OCI-LY1 (cell line): ENCODE data around the gene CAPN14.

Source experiments
- H2AFZ ChIP-seq: fragments of 200-600 bp; sonication (generic), shearing (Covaris generic); 2 replicates; pipeline ENCODE4 v1.6.0; 2014; ENCODE audit warnings: antibody characterized with exemption, mild to moderate bottlenecking, low read length
- H3F3A ChIP-seq: fragments of 200-600 bp; sonication (generic), shearing (Covaris generic); 2 replicates; pipeline ENCODE4 v1.6.0; 2014; ENCODE audit warnings: mild to moderate bottlenecking, antibody characterized with exemption, low read length, moderate library complexity; ENCODE audit not compliant: insufficient read depth
- H3K27ac ChIP-seq: fragments of 200-600 bp; sonication (generic); 2 replicates; pipeline ENCODE4 v1.5.1; 2014; ENCODE audit warnings: low read length, mixed run types, mild to moderate bottlenecking, low read depth; ENCODE audit not compliant: poor library complexity, severe bottlenecking
- H3K27me3 ChIP-seq: fragments of 200-600 bp; sonication (generic); 2 replicates; pipeline ENCODE4 v1.6.0; 2014; ENCODE audit warnings: antibody characterized with exemption, mild to moderate bottlenecking, low read length, moderate library complexity; ENCODE audit not compliant: insufficient read depth
- H3K36me3 ChIP-seq: fragments of 200-600 bp; sonication (generic); 2 replicates; pipeline ENCODE4 v1.6.1; 2014; ENCODE audit warnings: mild to moderate bottlenecking, antibody characterized with exemption, low read length, moderate library complexity, mixed read lengths; ENCODE audit not compliant: insufficient read depth
- H3K4me1 ChIP-seq: fragments of 200-600 bp; sonication (generic); 2 replicates; pipeline ENCODE4 v1.5.1; 2014; ENCODE audit warnings: mild to moderate bottlenecking, low read length, moderate library complexity; ENCODE audit not compliant: insufficient read depth, severe bottlenecking
- H3K4me2 ChIP-seq: fragments of 200-600 bp; sonication (generic), shearing (Covaris generic); 2 replicates; pipeline ENCODE4 v1.6.1; 2014; ENCODE audit warnings: low read length
- H3K4me3 ChIP-seq: fragments of 200-600 bp; sonication (generic); 2 replicates; pipeline ENCODE4 v1.5.1; 2014; ENCODE audit warnings: low read length, low read depth, mild to moderate bottlenecking, mixed read lengths; ENCODE audit not compliant: poor library complexity, severe bottlenecking
- H3K79me2 ChIP-seq: fragments of 200-600 bp; shearing (Covaris generic); 2 replicates; pipeline ENCODE4 v1.6.1; 2016; ENCODE audit warnings: mixed run types, low read length, mixed read lengths; ENCODE audit not compliant: insufficient read depth
- H3K9ac ChIP-seq: fragments of 200-600 bp; sonication (generic), shearing (Covaris generic); 2 replicates; pipeline ENCODE4 v1.6.1; 2014; ENCODE audit warnings: mild to moderate bottlenecking, low read length, mixed read lengths
- H3K9me2 ChIP-seq: fragments of 200-600 bp; sonication (generic), shearing (Covaris generic); 2 replicates; pipeline ENCODE4 v1.6.1; 2014; ENCODE audit warnings: low read depth, mild to moderate bottlenecking, low read length, mixed read lengths
- H3K9me3 ChIP-seq: fragments of 200-600 bp; shearing (Covaris generic); 2 replicates; pipeline ENCODE4 v1.6.1; 2014; ENCODE audit warnings: low read length, mixed read lengths
- H4K20me1 ChIP-seq: fragments of 200-600 bp; sonication (generic), shearing (Covaris generic); 2 replicates; pipeline ENCODE4 v1.6.0; 2016; ENCODE audit warnings: mild to moderate bottlenecking, low read length; ENCODE audit not compliant: insufficient read depth
- EZH2 ChIP-seq: fragments of 200-600 bp; sonication (generic), shearing (Covaris generic); IDR thresholded peaks from 2 replicates; pipeline ENCODE4 v1.8.0; 2017; ENCODE audit warnings: borderline replicate concordance, mixed run types, mild to moderate bottlenecking, antibody characterized with exemption, low read length, moderate library complexity, mixed read lengths
- TF ChIP-seq, protein P1 (sequence below): fragments of 200-600 bp; sonication (generic), shearing (Covaris generic); IDR thresholded peaks from 2 replicates; pipeline ENCODE4 v1.5.1; 2017; ENCODE audit warnings: mild to moderate bottlenecking, antibody characterized with exemption, low read length, moderate library complexity, mixed read lengths

CAPN14 gene

DNA sequence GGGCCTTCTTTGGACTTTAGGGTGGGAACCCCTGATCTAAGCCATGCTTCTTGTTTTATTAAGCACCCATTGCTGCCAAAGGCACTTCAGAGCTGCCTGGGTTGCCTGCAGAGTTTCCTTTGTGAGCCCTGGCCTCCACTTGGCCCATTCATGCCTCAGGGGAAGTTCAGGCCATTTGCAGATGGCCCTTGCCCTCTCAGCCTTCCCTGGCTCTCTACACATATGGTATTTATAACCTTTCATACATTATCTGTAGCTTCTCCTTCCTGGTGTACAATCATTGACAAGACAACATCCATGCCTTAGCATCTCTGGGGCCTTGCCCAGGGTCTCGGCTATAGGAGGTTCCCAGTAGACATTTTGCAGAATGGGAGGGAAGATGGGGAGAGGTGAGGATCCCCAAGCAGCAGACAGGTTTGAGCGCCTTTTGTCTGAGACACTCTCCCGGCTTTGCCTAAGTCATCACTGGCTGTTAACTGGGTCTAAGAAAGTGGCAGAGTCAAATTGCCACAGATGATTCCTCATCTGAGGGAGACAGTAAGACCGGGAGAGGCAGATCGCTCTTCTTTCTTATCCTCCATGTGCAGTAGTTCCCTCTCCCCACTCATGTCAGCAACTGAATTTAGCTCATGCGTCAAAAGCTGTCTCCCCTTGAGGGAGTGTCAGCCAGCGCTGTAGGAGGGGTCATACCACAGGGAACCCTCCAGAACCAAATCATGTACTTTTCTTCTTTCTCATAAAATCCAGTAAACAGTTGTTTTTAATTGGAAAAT lies 19.3 kb upstream of the CAPN14 start:
- H3K4me3 ChIP-seq, result no peak overlapping the region
- no peak overlapping the region for H3K27ac ChIP-seq
- H3K4me2 ChIP-seq, result no peak overlapping the region
- no peak overlapping the region for H3K9ac ChIP-seq
- H2AFZ ChIP-seq, result no peak overlapping the region
- H3K4me1 ChIP-seq, result peaks cover 13% of the 10 kb centered on the region
- H3K27me3 ChIP-seq, result no peaks in the 10 kb centered on the region
- no peaks in the 10 kb centered on the region for H4K20me1 ChIP-seq
- TF ChIP-seq EZH2, result no peak
- TF ChIP-seq, protein P1, sequence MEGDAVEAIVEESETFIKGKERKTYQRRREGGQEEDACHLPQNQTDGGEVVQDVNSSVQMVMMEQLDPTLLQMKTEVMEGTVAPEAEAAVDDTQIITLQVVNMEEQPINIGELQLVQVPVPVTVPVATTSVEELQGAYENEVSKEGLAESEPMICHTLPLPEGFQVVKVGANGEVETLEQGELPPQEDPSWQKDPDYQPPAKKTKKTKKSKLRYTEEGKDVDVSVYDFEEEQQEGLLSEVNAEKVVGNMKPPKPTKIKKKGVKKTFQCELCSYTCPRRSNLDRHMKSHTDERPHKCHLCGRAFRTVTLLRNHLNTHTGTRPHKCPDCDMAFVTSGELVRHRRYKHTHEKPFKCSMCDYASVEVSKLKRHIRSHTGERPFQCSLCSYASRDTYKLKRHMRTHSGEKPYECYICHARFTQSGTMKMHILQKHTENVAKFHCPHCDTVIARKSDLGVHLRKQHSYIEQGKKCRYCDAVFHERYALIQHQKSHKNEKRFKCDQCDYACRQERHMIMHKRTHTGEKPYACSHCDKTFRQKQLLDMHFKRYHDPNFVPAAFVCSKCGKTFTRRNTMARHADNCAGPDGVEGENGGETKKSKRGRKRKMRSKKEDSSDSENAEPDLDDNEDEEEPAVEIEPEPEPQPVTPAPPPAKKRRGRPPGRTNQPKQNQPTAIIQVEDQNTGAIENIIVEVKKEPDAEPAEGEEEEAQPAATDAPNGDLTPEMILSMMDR, result no peak
- H3K36me3 ChIP-seq, result no peaks in the 10 kb centered on the region
- no peaks in the 10 kb centered on the region for H3K79me2 ChIP-seq
- H3K9me2 ChIP-seq, result no peaks in the 10 kb centered on the region
- no peaks in the 10 kb centered on the region for H3F3A ChIP-seq
- no peaks in the 10 kb centered on the region for H3K9me3 ChIP-seq

DNA sequence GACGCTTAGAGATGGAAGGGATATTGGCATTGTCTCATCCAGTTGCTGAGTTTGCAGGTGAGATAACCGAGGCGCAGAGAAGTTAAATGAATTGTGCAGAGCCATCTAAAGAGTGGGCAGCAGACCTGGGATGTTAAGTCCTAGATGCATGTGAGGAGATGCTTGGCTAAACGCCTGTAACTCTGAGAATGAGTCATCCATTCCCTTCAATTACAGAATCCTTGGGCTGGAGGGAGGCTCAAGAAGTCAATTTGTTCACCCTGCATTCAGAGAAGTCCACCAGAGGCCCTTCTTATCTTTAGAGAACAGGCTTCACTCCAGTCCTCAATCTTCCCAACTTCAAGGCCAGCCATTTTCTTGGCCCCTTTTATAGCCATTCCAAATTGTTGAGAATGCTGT lies 18.2 kb upstream of the CAPN14 start:
- no peak overlapping the region for H3K27ac ChIP-seq
- no peaks in the 10 kb centered on the region for H3K9me2 ChIP-seq
- no peaks in the 10 kb centered on the region for H3K9me3 ChIP-seq
- no peaks in the 10 kb centered on the region for H4K20me1 ChIP-seq
- no peaks in the 10 kb centered on the region for H3F3A ChIP-seq
- no peaks in the 10 kb centered on the region for H3K36me3 ChIP-seq
- no peaks in the 10 kb centered on the region for H3K27me3 ChIP-seq
- no peak overlapping the region for H3K9ac ChIP-seq
- peaks cover 13% of the 10 kb centered on the region for H3K4me1 ChIP-seq
- H3K4me3 ChIP-seq, result no peak overlapping the region
- H2AFZ ChIP-seq, result no peak overlapping the region
- H3K4me2 ChIP-seq, result no peak overlapping the region
- no peaks in the 10 kb centered on the region for H3K79me2 ChIP-seq
- no peak for TF ChIP-seq EZH2
- TF ChIP-seq, protein P1, result no peak

DNA sequence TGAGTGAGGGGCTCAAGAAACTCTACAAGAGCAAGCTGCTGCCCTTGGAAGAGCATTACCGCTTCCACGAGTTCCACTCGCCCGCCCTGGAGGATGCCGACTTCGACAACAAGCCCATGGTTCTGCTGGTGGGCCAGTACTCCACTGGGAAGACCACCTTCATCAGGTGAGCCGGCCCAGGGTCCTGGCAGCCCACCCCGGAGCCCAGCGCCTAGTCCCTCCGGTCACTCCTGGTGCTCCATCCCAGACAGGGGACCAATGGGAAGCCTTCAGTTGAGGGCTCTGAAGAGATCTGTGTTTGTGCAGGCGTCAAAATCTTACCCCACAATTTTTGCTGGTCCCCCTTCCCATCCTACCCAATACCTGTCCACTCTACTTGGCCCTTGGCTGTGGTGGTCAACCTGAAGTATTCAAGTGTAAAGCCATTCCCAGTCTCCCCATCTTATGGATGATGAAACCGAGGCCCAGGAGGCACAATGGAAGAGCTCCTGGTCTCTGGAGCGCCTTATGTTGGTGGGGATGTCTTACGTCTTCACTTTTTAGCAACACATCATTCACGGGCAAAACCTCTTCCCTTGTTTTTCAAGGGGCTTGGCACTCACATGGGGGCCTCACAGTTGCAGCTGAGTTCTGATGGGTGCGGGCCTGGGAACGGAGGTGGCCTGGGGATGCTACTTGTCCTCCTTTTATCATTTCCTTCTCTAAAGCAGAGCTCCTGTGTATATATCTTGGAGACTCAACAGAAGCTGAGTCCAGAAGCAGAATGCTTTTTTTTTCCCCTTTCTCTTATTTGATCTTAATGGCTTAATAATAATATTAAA lies 17.6 kb upstream of the CAPN14 start:
- Histone ChIP-seq H3K9ac (no peak overlapping the region), H3K36me3 (no peaks in the 10 kb centered on the region), H2AFZ (no peak overlapping the region), H3K4me3 (peak overlapping the region; percentile 56), H3K4me1 (peaks cover 13% of the 10 kb centered on the region), H3K9me2 (no peaks in the 10 kb centered on the region), H3K27me3 (no peaks in the 10 kb centered on the region), H3F3A (no peaks in the 10 kb centered on the region), H4K20me1 (no peaks in the 10 kb centered on the region), H3K79me2 (no peaks in the 10 kb centered on the region), H3K9me3 (no peaks in the 10 kb centered on the region), H3K4me2 (peak overlapping the region; percentile 85), H3K27ac (no peak overlapping the region)
- no peak for TF ChIP-seq EZH2
- TF ChIP-seq, protein P1, result no peak
